ENCODE results near the gene LHPP.

DNA sequence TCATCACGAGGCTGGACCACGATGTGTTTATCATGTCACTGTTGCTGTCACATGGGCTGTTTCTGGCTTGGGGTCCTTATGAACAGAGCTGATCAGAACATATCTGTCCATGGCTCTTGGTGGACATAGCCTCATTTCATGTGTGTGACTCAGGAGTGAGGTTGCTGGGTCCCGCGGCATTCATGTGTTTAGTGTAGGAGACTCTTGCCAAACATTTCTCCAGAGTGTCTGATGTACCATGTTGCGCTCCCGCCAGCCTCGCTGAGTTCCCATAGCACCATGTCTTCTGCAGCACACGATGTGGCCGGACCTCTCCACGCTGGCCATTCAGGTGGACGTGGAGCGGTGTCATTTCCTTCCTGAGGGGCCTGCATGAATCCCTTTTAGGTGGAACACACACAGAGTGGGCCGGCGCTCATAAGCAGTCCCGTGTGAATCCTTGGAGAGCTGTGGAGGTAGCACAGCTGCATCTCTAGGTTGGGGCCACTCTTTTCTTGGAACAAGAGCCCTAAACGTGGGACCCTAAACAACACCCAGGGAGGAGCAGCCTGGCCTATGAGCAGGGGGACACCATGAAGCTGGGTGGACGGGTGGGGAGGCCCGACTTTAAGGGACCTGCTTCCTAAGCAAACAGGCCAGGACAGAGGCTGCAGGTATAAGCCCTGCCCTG lies 134.6 kb downstream of the LHPP start:
- TF ChIP-seq, protein P1, sequence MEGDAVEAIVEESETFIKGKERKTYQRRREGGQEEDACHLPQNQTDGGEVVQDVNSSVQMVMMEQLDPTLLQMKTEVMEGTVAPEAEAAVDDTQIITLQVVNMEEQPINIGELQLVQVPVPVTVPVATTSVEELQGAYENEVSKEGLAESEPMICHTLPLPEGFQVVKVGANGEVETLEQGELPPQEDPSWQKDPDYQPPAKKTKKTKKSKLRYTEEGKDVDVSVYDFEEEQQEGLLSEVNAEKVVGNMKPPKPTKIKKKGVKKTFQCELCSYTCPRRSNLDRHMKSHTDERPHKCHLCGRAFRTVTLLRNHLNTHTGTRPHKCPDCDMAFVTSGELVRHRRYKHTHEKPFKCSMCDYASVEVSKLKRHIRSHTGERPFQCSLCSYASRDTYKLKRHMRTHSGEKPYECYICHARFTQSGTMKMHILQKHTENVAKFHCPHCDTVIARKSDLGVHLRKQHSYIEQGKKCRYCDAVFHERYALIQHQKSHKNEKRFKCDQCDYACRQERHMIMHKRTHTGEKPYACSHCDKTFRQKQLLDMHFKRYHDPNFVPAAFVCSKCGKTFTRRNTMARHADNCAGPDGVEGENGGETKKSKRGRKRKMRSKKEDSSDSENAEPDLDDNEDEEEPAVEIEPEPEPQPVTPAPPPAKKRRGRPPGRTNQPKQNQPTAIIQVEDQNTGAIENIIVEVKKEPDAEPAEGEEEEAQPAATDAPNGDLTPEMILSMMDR (conservative IDR thresholded peaks at IDR 0.05), result no peak
- TF ChIP-seq EZH2 (IDR thresholded peaks at IDR 0.05; ENCODE audit: low read depth), result no peak
